Prostate gland (tissue), 2 donors: Measurements from ENCODE around the gene SEM1.

ENCODE experiments used
- POLR2AphosphoS5 ChIP-seq: sonication (generic); formaldehyde crosslinking; IDR thresholded peaks from one replicate; pipeline ENCODE4 v1.6.1; 2017; ENCODE audit warnings: antibody characterized with exemption
- TF ChIP-seq, protein P1 (sequence below), 4 experiments: fragments of 200-600 bp in 2 of 4; fragments of 450-650 bp in 2 of 4; sonication (generic) in 2 of 4; IDR thresholded peaks; 1 replicate in 3 of 4; 2 replicates in 1 of 4; pipeline ENCODE4 v1.5.1; 2016 to 2019; ENCODE audit warnings: antibody characterized with exemption in 4 of 4, mild to moderate bottlenecking in 2 of 4, moderate library complexity in 2 of 4

DNA sequence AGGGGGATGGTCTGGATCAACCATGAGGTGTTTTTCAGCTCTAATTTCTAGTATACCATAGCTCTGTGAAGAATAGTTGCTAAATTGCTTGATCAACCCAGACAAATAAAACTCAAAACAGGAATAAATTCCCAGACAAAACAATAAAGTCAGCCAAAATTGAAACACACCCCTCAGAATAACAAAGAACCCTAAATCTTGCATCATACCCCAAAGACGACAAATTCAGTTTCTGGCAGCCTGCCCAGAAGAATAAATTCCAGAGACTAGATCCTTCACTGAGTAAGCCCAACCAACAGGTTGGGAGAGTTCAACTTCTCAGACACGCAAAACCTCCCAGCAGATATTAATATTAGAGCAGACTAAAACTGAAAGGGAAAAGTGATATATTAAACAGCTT is 11.2 kb upstream of the SEM1 start:
- TF ChIP-seq POLR2AphosphoS5 = no peak
- TF ChIP-seq, protein P1, sequence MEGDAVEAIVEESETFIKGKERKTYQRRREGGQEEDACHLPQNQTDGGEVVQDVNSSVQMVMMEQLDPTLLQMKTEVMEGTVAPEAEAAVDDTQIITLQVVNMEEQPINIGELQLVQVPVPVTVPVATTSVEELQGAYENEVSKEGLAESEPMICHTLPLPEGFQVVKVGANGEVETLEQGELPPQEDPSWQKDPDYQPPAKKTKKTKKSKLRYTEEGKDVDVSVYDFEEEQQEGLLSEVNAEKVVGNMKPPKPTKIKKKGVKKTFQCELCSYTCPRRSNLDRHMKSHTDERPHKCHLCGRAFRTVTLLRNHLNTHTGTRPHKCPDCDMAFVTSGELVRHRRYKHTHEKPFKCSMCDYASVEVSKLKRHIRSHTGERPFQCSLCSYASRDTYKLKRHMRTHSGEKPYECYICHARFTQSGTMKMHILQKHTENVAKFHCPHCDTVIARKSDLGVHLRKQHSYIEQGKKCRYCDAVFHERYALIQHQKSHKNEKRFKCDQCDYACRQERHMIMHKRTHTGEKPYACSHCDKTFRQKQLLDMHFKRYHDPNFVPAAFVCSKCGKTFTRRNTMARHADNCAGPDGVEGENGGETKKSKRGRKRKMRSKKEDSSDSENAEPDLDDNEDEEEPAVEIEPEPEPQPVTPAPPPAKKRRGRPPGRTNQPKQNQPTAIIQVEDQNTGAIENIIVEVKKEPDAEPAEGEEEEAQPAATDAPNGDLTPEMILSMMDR (IDR thresholded peaks at IDR 0.05) = no peak
